Activated CD4-positive, alpha-beta T cell treated with anti-CD3 and anti-CD28 coated beads, Interleukin-10, Interleukin-2, amounts not matched to agents 100 ng/mL and 50 ng/mL, durations not matched to agents 16 hours and 8 hours (primary cell): ENCODE measurements around the gene CASK.

Experiments used
- DNase-seq: peaks from one replicate; pipeline ENCODE4 v3.0.0-alpha.2; 2020

The CASK gene

GRCh38 chrX:41502004-41502403 lies 421.4 kb downstream of the CASK start:
- DNase-seq, result no peak

- no peak for DNase-seq
These were observed 423.4 kb downstream of the CASK start for GRCh38 chrX:41499984-41500383.

- no peak for DNase-seq
These were observed 424.2 kb downstream of the CASK start for GRCh38 chrX:41499195-41499594.

GRCh38 chrX:41491267-41492004 lies 431.9 kb downstream of the CASK start:
- no peak for DNase-seq

- DNase-seq, result no peak
These were observed 432.9 kb downstream of the CASK start for GRCh38 chrX:41490446-41490845.

- no peak for DNase-seq
These were observed 441.1 kb downstream of the CASK start for GRCh38 chrX:41482154-41482850.

- peak; percentile 40 for DNase-seq
These were observed 441.9 kb downstream of the CASK start for GRCh38 chrX:41481264-41482109.

GRCh38 chrX:41480508-41481260 lies 442.7 kb downstream of the CASK start:
- no peak for DNase-seq

GRCh38 chrX:41478381-41478911 lies 444.9 kb downstream of the CASK start:
- DNase-seq, result peak; percentile 60

- no peak for DNase-seq
These were observed 447.6 kb downstream of the CASK start for GRCh38 chrX:41475591-41476241.

- no peak for DNase-seq
These were observed 448.2 kb downstream of the CASK start for GRCh38 chrX:41475191-41475590.

- no peak for DNase-seq
These were observed 448.6 kb downstream of the CASK start for GRCh38 chrX:41474726-41475100.

GRCh38 chrX:41473936-41474725 lies 449.2 kb downstream of the CASK start:
- DNase-seq, result no peak

GRCh38 chrX:41472231-41472815 lies 451.0 kb downstream of the CASK start:
- DNase-seq, result no peak

GRCh38 chrX:41471786-41472185 lies 451.6 kb downstream of the CASK start:
- no peak for DNase-seq

GRCh38 chrX:41470706-41471105 lies 452.6 kb downstream of the CASK start:
- DNase-seq, result no peak

GRCh38 chrX:41468647-41469323 lies 454.6 kb downstream of the CASK start:
- no peak for DNase-seq
